ENCODE measurements around the gene FBXL13.

Gene FBXL13

DNA sequence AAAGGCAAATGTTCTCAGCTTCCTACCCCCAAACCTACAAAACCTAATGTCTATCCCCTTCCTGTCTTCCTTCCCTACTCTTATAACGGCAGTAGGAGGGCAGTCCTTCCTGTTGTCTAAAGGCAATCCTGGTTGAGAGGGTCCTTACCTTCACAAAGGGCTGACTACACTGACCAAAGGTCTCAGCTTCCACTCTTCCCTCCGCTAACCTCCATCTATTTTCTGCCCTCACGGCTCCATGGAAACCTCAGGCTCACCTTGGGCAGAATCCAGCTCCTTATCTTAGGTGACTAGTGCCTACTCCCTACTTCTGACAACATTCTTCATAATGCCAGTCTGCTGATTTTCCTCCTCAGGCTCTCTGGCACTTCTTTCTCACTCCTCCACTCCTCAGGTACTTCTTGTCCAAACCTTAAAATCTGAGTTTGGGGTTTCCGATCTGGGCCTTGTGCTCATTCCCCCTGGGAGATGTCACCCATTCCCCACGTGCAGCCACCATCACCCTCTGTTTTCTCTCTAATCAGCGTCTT, 542 bp downstream of the FBXL13 start:
- Histone ChIP-seq H3K4me2 (ENCODE audit: low read length) (peak overlapping the region; percentile 82), H3K79me2 (ENCODE audit: insufficient read depth, low read length) (peaks cover 15% of the 10 kb centered on the region), H3K27me3 (ENCODE audit: insufficient read depth, low read length) (no peaks in the 10 kb centered on the region), H2AFZ (ENCODE audit: low read length) (peak overlapping the region; percentile 6; the same call in 1 of the 2 replicates), H3K9ac (ENCODE audit: low read length) (peak overlapping the region; percentile 73), H3K36me3 (ENCODE audit: insufficient read depth, low read length) (peaks cover 12% of the 10 kb centered on the region; the same call in 1 of the 2 replicates), H3K9me2 (ENCODE audit: low read depth, low read length) (no peaks in the 10 kb centered on the region), H3K4me1 (ENCODE audit: insufficient read depth, low read length, severe bottlenecking) (peaks cover 28% of the 10 kb centered on the region), H3K27ac (ENCODE audit: low read depth, low read length, poor library complexity, severe bottlenecking) (no peak overlapping the region), H3K4me3 (ENCODE audit: low read depth, low read length, poor library complexity, severe bottlenecking) (peak overlapping the region; percentile 76), H3K9me3 (ENCODE audit: low read length) (no peaks in the 10 kb centered on the region), H4K20me1 (ENCODE audit: insufficient read depth, low read length) (no peaks in the 10 kb centered on the region), H3F3A (ENCODE audit: insufficient read depth, low read length) (no peaks in the 10 kb centered on the region)
- TF ChIP-seq, protein P1, sequence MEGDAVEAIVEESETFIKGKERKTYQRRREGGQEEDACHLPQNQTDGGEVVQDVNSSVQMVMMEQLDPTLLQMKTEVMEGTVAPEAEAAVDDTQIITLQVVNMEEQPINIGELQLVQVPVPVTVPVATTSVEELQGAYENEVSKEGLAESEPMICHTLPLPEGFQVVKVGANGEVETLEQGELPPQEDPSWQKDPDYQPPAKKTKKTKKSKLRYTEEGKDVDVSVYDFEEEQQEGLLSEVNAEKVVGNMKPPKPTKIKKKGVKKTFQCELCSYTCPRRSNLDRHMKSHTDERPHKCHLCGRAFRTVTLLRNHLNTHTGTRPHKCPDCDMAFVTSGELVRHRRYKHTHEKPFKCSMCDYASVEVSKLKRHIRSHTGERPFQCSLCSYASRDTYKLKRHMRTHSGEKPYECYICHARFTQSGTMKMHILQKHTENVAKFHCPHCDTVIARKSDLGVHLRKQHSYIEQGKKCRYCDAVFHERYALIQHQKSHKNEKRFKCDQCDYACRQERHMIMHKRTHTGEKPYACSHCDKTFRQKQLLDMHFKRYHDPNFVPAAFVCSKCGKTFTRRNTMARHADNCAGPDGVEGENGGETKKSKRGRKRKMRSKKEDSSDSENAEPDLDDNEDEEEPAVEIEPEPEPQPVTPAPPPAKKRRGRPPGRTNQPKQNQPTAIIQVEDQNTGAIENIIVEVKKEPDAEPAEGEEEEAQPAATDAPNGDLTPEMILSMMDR (IDR thresholded peaks at IDR 0.05; ENCODE audit: low read length), result no peak
- no peak for TF ChIP-seq EZH2 (IDR thresholded peaks at IDR 0.05; ENCODE audit: borderline replicate concordance, low read length)

GRCh38 chr7:103071000-103071399, 3.6 kb downstream of the FBXL13 start:
- Histone ChIP-seq H3K9ac (ENCODE audit: low read length) (no peak overlapping the region), H3K36me3 (ENCODE audit: insufficient read depth, low read length) (no peaks in the 10 kb centered on the region; the same call in 1 of the 2 replicates), H3K4me1 (ENCODE audit: insufficient read depth, low read length, severe bottlenecking) (peaks cover 15% of the 10 kb centered on the region), H3K27ac (ENCODE audit: low read depth, low read length, poor library complexity, severe bottlenecking) (no peak overlapping the region), H3K4me2 (ENCODE audit: low read length) (no peak overlapping the region), H3K79me2 (ENCODE audit: insufficient read depth, low read length) (peaks cover 6% of the 10 kb centered on the region), H4K20me1 (ENCODE audit: insufficient read depth, low read length) (no peaks in the 10 kb centered on the region), H3F3A (ENCODE audit: insufficient read depth, low read length) (no peaks in the 10 kb centered on the region), H3K4me3 (ENCODE audit: low read depth, low read length, poor library complexity, severe bottlenecking) (no peak overlapping the region), H2AFZ (ENCODE audit: low read length) (no peak overlapping the region), H3K27me3 (ENCODE audit: insufficient read depth, low read length) (no peaks in the 10 kb centered on the region), H3K9me3 (ENCODE audit: low read length) (0 out of 2 replicates have a peak, but pooled peaks cover 3% of the 10 kb centered on the region), H3K9me2 (ENCODE audit: low read depth, low read length) (no peaks in the 10 kb centered on the region)
- TF ChIP-seq, protein P1 (IDR thresholded peaks at IDR 0.05; ENCODE audit: low read length), result no peak
- TF ChIP-seq EZH2 (IDR thresholded peaks at IDR 0.05; ENCODE audit: borderline replicate concordance, low read length), result no peak

DNA sequence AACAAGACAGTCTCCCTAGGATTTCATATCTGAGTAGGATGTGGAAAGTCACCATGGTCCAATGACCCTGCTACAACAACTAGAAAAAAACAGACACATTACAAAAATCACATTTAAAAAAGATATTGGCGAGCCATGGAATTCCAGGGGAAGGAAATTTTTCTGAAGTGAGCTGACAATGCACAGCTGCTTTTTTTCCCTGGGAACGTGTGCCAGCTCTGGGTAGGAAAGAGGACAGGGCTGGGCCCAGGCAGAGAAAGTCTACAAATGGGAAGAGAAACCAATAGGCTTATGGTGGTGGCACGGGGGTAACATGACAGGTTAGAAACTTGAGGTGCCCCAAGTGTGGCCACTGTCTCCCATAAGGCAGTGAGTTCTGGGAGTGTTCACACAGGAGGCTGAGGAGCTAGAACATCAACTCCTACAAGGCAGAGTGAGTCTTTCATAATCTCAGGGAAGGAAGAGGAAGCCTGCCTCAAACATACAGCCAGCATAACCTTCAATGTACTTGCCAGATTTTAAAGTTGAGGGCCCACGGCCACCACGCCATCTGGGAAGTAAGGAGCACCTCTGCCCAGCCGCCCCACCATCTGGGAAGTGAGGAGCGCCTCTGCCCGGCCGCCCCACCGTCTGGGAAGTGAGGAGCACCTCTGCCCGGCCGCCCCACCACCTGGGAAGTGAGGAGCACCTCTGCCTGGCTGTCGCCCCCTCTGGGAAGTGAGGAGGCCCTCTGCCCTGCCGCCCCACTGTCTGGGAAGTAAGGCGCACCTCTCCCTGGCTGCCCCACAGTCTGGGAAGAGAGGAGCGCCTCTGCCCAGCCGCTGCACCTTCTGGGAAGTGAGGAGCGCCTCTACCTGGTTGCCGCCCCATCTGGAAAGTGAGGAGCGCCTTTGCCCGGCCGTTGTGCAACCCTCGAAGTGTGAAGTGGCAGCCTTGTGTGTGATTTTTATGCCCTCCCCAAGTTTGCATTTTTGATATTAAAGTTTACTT, 5.9 kb downstream of the FBXL13 start:
- Histone ChIP-seq H3K27ac (ENCODE audit: low read depth, low read length, poor library complexity, severe bottlenecking) (no peak overlapping the region), H3K27me3 (ENCODE audit: insufficient read depth, low read length) (no peaks in the 10 kb centered on the region), H3K9me2 (ENCODE audit: low read depth, low read length) (no peaks in the 10 kb centered on the region), H2AFZ (ENCODE audit: low read length) (no peak overlapping the region), H3K79me2 (ENCODE audit: insufficient read depth, low read length) (no peaks in the 10 kb centered on the region), H3K9ac (ENCODE audit: low read length) (no peak overlapping the region), H3K4me2 (ENCODE audit: low read length) (no peak overlapping the region), H3K4me3 (ENCODE audit: low read depth, low read length, poor library complexity, severe bottlenecking) (no peak overlapping the region), H3F3A (ENCODE audit: insufficient read depth, low read length) (no peaks in the 10 kb centered on the region), H3K9me3 (ENCODE audit: low read length) (0 out of 2 replicates have a peak, but pooled peaks cover 3% of the 10 kb centered on the region), H4K20me1 (ENCODE audit: insufficient read depth, low read length) (no peaks in the 10 kb centered on the region), H3K36me3 (ENCODE audit: insufficient read depth, low read length) (no peaks in the 10 kb centered on the region; the same call in 1 of the 2 replicates), H3K4me1 (ENCODE audit: insufficient read depth, low read length, severe bottlenecking) (peaks cover 3% of the 10 kb centered on the region)
- TF ChIP-seq EZH2 (IDR thresholded peaks at IDR 0.05; ENCODE audit: borderline replicate concordance, low read length), result no peak
- TF ChIP-seq, protein P1 (IDR thresholded peaks at IDR 0.05; ENCODE audit: low read length), result no peak
